Measurements from ENCODE around the gene CLEC14A.

DNA sequence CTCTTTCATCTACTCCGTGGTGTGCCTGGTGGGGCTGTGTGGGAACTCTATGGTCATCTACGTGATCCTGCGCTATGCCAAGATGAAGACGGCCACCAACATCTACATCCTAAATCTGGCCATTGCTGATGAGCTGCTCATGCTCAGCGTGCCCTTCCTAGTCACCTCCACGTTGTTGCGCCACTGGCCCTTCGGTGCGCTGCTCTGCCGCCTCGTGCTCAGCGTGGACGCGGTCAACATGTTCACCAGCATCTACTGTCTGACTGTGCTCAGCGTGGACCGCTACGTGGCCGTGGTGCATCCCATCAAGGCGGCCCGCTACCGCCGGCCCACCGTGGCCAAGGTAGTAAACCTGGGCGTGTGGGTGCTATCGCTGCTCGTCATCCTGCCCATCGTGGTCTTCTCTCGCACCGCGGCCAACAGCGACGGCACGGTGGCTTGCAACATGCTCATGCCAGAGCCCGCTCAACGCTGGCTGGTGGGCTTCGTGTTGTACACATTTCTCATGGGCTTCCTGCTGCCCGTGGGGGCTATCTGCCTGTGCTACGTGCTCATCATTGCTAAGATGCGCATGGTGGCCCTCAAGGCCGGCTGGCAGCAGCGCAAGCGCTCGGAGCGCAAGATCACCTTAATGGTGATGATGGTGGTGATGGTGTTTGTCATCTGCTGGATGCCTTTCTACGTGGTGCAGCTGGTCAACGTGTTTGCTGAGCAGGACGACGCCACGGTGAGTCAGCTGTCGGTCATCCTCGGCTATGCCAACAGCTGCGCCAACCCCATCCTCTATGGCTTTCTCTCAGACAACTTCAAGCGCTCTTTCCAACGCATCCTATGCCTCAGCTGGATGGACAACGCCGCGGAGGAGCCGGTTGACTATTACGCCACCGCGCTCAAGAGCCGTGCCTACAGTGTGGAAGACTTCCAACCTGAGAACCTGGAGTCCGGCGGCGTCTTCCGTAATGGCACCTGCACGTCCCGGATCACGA lies 46.0 kb downstream of the CLEC14A start:
- TF ChIP-seq, protein P1, sequence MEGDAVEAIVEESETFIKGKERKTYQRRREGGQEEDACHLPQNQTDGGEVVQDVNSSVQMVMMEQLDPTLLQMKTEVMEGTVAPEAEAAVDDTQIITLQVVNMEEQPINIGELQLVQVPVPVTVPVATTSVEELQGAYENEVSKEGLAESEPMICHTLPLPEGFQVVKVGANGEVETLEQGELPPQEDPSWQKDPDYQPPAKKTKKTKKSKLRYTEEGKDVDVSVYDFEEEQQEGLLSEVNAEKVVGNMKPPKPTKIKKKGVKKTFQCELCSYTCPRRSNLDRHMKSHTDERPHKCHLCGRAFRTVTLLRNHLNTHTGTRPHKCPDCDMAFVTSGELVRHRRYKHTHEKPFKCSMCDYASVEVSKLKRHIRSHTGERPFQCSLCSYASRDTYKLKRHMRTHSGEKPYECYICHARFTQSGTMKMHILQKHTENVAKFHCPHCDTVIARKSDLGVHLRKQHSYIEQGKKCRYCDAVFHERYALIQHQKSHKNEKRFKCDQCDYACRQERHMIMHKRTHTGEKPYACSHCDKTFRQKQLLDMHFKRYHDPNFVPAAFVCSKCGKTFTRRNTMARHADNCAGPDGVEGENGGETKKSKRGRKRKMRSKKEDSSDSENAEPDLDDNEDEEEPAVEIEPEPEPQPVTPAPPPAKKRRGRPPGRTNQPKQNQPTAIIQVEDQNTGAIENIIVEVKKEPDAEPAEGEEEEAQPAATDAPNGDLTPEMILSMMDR (IDR thresholded peaks at IDR 0.05) = no peak
- TF ChIP-seq EZH2 (IDR thresholded peaks at IDR 0.05) (no peak), EZH2phosphoT487 (IDR thresholded peaks at IDR 0.05) (no peak)

Data from neural progenitor cell (in vitro differentiated cells).